ENCODE measurements around the gene GADL1. TPM values are rescaled to one million over a fixed set of nuclear protein-coding genes. Genes with fewer than 3 reads are reported as not detected.

The GADL1 gene
- total RNA-seq, 1 experiment from 2014 or later = not detected

- no peaks in the 10 kb centered on the region for H3K4me1 ChIP-seq (replicated peaks; ENCODE audit: insufficient read depth)
- CTCF ChIA-PET = no interaction called here
- H2AFZ ChIP-seq = no peak overlapping the region
- no peaks in the 10 kb centered on the region for H3K79me2 ChIP-seq (ENCODE audit: low read depth)
- intact Hi-C loops (cut with micrococcal nuclease; ENCODE audit: unreplicated experiment) = no loop called here
- H3K27ac ChIP-seq = no peak overlapping the region
- no TSS peak for BruUV-seq (replicated peaks)
- DNase-seq = no peak
- POLR2A ChIA-PET (ENCODE audit: unreplicated experiment) = no interaction called here
- no peaks in the 10 kb centered on the region for H3K36me3 ChIP-seq (ENCODE audit: low read depth)
- no peak overlapping the region for H3K4me2 ChIP-seq
- no peak overlapping the region for H3K4me3 ChIP-seq
- H3K9me2 ChIP-seq (ENCODE audit: insufficient read depth) = no peaks in the 10 kb centered on the region
- TF ChIP-seq CTCF (conservative IDR thresholded peaks at IDR 0.05) (no peak), EZH2 (IDR thresholded peaks at IDR 0.05; ENCODE audit: low read depth) (no peak)
- H3K27me3 ChIP-seq (ENCODE audit: insufficient read depth, low read depth) = no peaks in the 10 kb centered on the region
- no peaks in the 10 kb centered on the region for H4K20me1 ChIP-seq (ENCODE audit: insufficient read depth)
- no peaks in the 10 kb centered on the region for H3K9me3 ChIP-seq (ENCODE audit: insufficient read depth, low read depth)
- no peaks in the 10 kb centered on the region for H3F3A ChIP-seq (ENCODE audit: insufficient read depth, low read depth)
These were observed 192.2 kb downstream of the GADL1 start for GRCh38 chr3:30702038-30702827.

GRCh38 chr3:30700702-30701321 is 193.6 kb downstream of the GADL1 start:
- H3K27ac ChIP-seq = no peak overlapping the region
- no peak overlapping the region for H3K4me3 ChIP-seq
- no peaks in the 10 kb centered on the region for H3K9me2 ChIP-seq (ENCODE audit: insufficient read depth)
- H3K27me3 ChIP-seq (ENCODE audit: insufficient read depth, low read depth) = no peaks in the 10 kb centered on the region
- POLR2A ChIA-PET (ENCODE audit: unreplicated experiment) = no interaction called here
- no peaks in the 10 kb centered on the region for H3K36me3 ChIP-seq (ENCODE audit: low read depth)
- BruUV-seq (replicated peaks) = no TSS peak
- intact Hi-C loops (cut with micrococcal nuclease; ENCODE audit: unreplicated experiment) = no loop called here
- H3K9me3 ChIP-seq (ENCODE audit: insufficient read depth, low read depth) = no peaks in the 10 kb centered on the region
- H4K20me1 ChIP-seq (ENCODE audit: insufficient read depth) = no peaks in the 10 kb centered on the region
- CTCF ChIA-PET = no interaction called here
- no peaks in the 10 kb centered on the region for H3K4me1 ChIP-seq (replicated peaks; ENCODE audit: insufficient read depth)
- TF ChIP-seq CTCF (conservative IDR thresholded peaks at IDR 0.05) (no peak), EZH2 (IDR thresholded peaks at IDR 0.05; ENCODE audit: low read depth) (no peak)
- H2AFZ ChIP-seq = no peak overlapping the region
- no peak for DNase-seq
- H3K79me2 ChIP-seq (ENCODE audit: low read depth) = no peaks in the 10 kb centered on the region
- no peaks in the 10 kb centered on the region for H3F3A ChIP-seq (ENCODE audit: insufficient read depth, low read depth)
- H3K4me2 ChIP-seq = no peak overlapping the region

GRCh38 chr3:30699927-30700326 is 194.5 kb downstream of the GADL1 start:
- TF ChIP-seq EZH2 (IDR thresholded peaks at IDR 0.05; ENCODE audit: low read depth) = no peak
- TF ChIP-seq CTCF (conservative IDR thresholded peaks at IDR 0.05) = no peak
- Histone ChIP-seq H3K4me1 (replicated peaks; ENCODE audit: insufficient read depth) (no peaks in the 10 kb centered on the region), H3K9me3 (ENCODE audit: insufficient read depth, low read depth) (no peaks in the 10 kb centered on the region), H3K9me2 (ENCODE audit: insufficient read depth) (no peaks in the 10 kb centered on the region), H3K27ac (no peak overlapping the region), H3K27me3 (ENCODE audit: insufficient read depth, low read depth) (no peaks in the 10 kb centered on the region), H3K4me3 (no peak overlapping the region), H3K4me2 (no peak overlapping the region), H3K79me2 (ENCODE audit: low read depth) (no peaks in the 10 kb centered on the region), H3K36me3 (ENCODE audit: low read depth) (no peaks in the 10 kb centered on the region), H3F3A (ENCODE audit: insufficient read depth, low read depth) (no peaks in the 10 kb centered on the region), H4K20me1 (ENCODE audit: insufficient read depth) (no peaks in the 10 kb centered on the region), H2AFZ (no peak overlapping the region)
- BruUV-seq (replicated peaks) = no TSS peak
- intact Hi-C loops (cut with micrococcal nuclease; ENCODE audit: unreplicated experiment) = loop anchor here (10.0 kb wide), 1 partner anchor 355 kb away; no protein-coding TSS in a partner anchor
- no peak for DNase-seq
- ChIA-PET POLR2A (ENCODE audit: unreplicated experiment) (no interaction called here), CTCF (no interaction called here)

Measured in PC-9 (cell line).